HEK293T (cell line): ENCODE data around the gene TENT4A.

Source experiments
- ARNT ChIP-seq: fragments of 450-650 bp; IDR thresholded peaks from 2 replicates; pipeline ENCODE4 v1.6.1; 2017; ENCODE audit warnings: mild to moderate bottlenecking
- BHLHE40 ChIP-seq: fragments of 450-650 bp; IDR thresholded peaks from 2 replicates; pipeline ENCODE4 v1.6.1; 2016; ENCODE audit warnings: mild to moderate bottlenecking, moderate library complexity, borderline replicate concordance
- FOXA1 ChIP-seq: fragments of 450-650 bp; IDR thresholded peaks from 2 replicates; pipeline ENCODE4 v1.6.1; 2016; ENCODE audit warnings: mild to moderate bottlenecking
- FOXM1 ChIP-seq: fragments of 450-650 bp; IDR thresholded peaks from 2 replicates; pipeline ENCODE4 v1.6.1; 2017; ENCODE audit warnings: mild to moderate bottlenecking, borderline replicate concordance
- SUZ12 ChIP-seq: fragments of 450-650 bp; IDR thresholded peaks from 2 replicates; pipeline ENCODE4 v1.6.1; 2016; ENCODE audit warnings: mild to moderate bottlenecking
- ZNF384 ChIP-seq: fragments of 450-650 bp; IDR thresholded peaks from 2 replicates; pipeline ENCODE4 v1.6.1; 2016

GRCh38 chr5:6703806-6704205, 9.4 kb upstream of the TENT4A start:
- TF ChIP-seq FOXA1 (no peak), FOXM1 (no peak), ARNT (no peak), SUZ12 (no peak), ZNF384 (no peak), BHLHE40 (no peak)
